ENCODE data around the gene PWWP2A.

DNA sequence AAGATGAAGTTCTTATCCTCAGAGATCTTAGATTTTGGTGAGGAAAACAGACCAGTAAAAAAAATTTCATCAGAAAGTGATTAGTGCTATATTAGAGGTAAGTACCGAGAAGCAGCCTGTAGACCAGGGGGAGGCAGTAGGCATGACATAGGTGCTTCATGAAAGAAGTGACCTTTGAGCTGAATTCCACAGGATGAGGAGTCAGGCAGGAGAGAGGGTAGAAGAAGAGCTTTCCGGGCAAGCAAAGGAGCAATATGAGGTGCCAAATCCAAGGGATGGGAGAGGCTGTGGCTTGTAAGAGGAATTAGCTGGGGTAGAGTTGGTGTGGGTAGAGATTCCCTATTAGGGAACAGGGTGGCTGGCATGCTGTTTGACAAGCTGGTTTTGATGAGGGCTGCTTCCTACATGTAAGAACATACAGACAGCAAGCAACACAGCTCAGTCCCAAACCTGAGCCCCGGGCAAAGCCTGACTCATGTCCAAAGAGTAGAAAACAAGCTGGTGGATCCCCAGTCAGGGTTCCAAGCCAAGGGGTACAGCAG, 48.4 kb upstream of the PWWP2A start:
- TF ChIP-seq, protein P1, sequence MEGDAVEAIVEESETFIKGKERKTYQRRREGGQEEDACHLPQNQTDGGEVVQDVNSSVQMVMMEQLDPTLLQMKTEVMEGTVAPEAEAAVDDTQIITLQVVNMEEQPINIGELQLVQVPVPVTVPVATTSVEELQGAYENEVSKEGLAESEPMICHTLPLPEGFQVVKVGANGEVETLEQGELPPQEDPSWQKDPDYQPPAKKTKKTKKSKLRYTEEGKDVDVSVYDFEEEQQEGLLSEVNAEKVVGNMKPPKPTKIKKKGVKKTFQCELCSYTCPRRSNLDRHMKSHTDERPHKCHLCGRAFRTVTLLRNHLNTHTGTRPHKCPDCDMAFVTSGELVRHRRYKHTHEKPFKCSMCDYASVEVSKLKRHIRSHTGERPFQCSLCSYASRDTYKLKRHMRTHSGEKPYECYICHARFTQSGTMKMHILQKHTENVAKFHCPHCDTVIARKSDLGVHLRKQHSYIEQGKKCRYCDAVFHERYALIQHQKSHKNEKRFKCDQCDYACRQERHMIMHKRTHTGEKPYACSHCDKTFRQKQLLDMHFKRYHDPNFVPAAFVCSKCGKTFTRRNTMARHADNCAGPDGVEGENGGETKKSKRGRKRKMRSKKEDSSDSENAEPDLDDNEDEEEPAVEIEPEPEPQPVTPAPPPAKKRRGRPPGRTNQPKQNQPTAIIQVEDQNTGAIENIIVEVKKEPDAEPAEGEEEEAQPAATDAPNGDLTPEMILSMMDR (IDR thresholded peaks at IDR 0.05), result no peak
- no peak for TF ChIP-seq HMGA2 (CRISPR knock-in tag; IDR thresholded peaks at IDR 0.05)
- TF ChIP-seq ESRRA (CRISPR knock-in tag; IDR thresholded peaks at IDR 0.05; ENCODE audit: borderline replicate concordance), result no peak
- TF ChIP-seq NR3C1 (CRISPR knock-in tag; conservative IDR thresholded peaks at IDR 0.05; ENCODE audit: low read depth), result no peak
- TF ChIP-seq, protein P2, sequence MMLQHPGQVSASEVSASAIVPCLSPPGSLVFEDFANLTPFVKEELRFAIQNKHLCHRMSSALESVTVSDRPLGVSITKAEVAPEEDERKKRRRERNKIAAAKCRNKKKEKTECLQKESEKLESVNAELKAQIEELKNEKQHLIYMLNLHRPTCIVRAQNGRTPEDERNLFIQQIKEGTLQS (CRISPR knock-in tag; conservative IDR thresholded peaks at IDR 0.05), result no peak

All from WTC11 (cell line).